Adrenal gland (tissue), 5 donors: ENCODE measurements around the gene ZBTB7C.

Source experiments
- CTCF ChIP-seq, 6 experiments: fragments of 450-650 bp in 4 of 6; fragments of 200-600 bp in 2 of 6; sonication (generic) in 1 of 6; IDR thresholded peaks; 1 replicate in 5 of 6; 2 replicates in 1 of 6; pipeline versions ENCODE4 v1.5.1 to v1.8.0; 2016 to 2021; ENCODE audit warnings: antibody characterized with exemption in 6 of 6, mild to moderate bottlenecking in 2 of 6, moderate library complexity in 1 of 6
- POLR2A ChIP-seq, 2 donors: fragments of 450-650 bp; IDR thresholded peaks; one replicate each; pipeline ENCODE4 v1.6.1; 2017; ENCODE audit warnings: antibody characterized with exemption in 2 of 2, mild to moderate bottlenecking in 2 of 2, moderate library complexity in 1 of 2
- donor health status: DM: no; HTN: no; CAD: no.

GRCh38 chr18:48073211-48073930 is 335.8 kb downstream of the ZBTB7C start:
- TF ChIP-seq CTCF (IDR thresholded peaks at IDR 0.05) (no peak), POLR2A (IDR thresholded peaks at IDR 0.05) (no peak)
